ENCODE data around the gene TBL1Y. TPM values are rescaled to one million over a fixed set of nuclear protein-coding genes. Genes with fewer than 3 reads are reported as not detected.

The TBL1Y gene
- total RNA-seq, 3 donors from 2014 or later, result 0.20 to 0.25 TPM; not detected in 1

GRCh38 chrY:6949947-6950346, 39.5 kb downstream of the TBL1Y start:
- no peaks in the 10 kb centered on the region for H3K36me3 ChIP-seq (ENCODE audit: low read depth)
- DNase-seq, result no peak
- H3K9me3 ChIP-seq, result no peaks in the 10 kb centered on the region
- no peak for ATAC-seq
- intact Hi-C loops (cut with DNase I, micrococcal nuclease), result no loop called here
- no peak overlapping the region for H3K4me3 ChIP-seq
- no peaks in the 10 kb centered on the region for H3K4me1 ChIP-seq (ENCODE audit: low read depth)
- TF ChIP-seq CTCF (IDR thresholded peaks at IDR 0.05), result no peak

- Histone ChIP-seq H3K9me3 (no peaks in the 10 kb centered on the region), H3K36me3 (ENCODE audit: low read depth) (no peaks in the 10 kb centered on the region), H3K4me3 (no peak overlapping the region), H3K4me1 (ENCODE audit: low read depth) (no peaks in the 10 kb centered on the region)
- DNase-seq, result peak in 2 of 3 donors; percentile 34 to 40
- ATAC-seq, result no peak
- intact Hi-C loops (cut with DNase I, micrococcal nuclease), result loop anchor here in 1 of 2 donors (2.0 kb wide), 1 partner anchor 120 kb away; no protein-coding TSS in a partner anchor
- peak; percentile 21 for TF ChIP-seq CTCF (IDR thresholded peaks at IDR 0.05)
Observed at GRCh38 chrY:6964732-6965131, 54.2 kb downstream of the TBL1Y start.

DNA sequence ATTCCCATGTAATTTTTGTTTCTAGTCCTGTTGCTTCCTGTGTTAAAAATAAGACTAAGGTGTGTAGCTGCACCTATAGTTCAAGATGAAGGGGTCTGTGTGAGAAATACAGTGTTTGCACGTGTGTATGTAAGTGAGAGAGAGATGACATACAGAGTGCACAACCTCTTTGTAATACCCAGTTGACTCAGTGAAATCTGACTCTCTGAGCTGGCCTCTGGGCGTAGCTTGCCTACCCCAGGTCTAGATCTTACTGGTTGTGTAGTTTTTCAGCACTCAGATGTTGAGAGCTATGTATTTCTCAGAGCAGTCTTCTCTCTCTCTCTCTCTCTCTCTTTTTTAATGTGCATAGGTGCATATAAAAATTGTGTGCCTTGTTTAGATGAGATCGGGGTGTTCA, 56.0 kb downstream of the TBL1Y start:
- Histone ChIP-seq H3K36me3 (ENCODE audit: low read depth) (no peaks in the 10 kb centered on the region), H3K4me3 (no peak overlapping the region), H3K9me3 (no peaks in the 10 kb centered on the region), H3K4me1 (ENCODE audit: low read depth) (no peaks in the 10 kb centered on the region)
- DNase-seq (no peak), ATAC-seq (no peak)
- no peak for TF ChIP-seq CTCF (IDR thresholded peaks at IDR 0.05)
- intact Hi-C loops (cut with DNase I, micrococcal nuclease), result no loop called here

GRCh38 chrY:6967736-6968135, 57.2 kb downstream of the TBL1Y start:
- no peak for ATAC-seq
- no peak for TF ChIP-seq CTCF (IDR thresholded peaks at IDR 0.05)
- no peaks in the 10 kb centered on the region for H3K9me3 ChIP-seq
- no peaks in the 10 kb centered on the region for H3K36me3 ChIP-seq (ENCODE audit: low read depth)
- H3K4me3 ChIP-seq, result no peak overlapping the region
- intact Hi-C loops (cut with DNase I, micrococcal nuclease), result no loop called here
- H3K4me1 ChIP-seq (ENCODE audit: low read depth), result no peaks in the 10 kb centered on the region
- DNase-seq, result no peak

DNA sequence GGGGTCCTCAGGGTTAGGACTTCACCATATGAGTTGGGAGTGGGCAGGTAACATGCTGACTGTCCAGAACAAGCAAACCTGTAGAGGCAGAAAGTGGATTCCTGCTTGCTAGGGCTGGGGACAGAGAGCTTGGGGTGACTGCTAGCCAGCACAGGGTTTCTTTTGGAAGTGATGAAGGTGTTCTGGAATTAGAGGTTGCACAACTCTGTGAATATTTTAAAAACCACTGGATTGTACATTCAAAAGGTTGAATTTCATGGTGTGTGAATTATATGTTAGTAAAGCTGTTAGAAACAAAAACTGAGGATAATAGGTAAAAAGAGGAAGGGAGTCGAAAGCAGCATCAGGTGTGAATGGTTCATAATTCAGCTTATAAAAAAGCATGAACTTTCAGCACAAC, 57.7 kb downstream of the TBL1Y start:
- no peak overlapping the region for H3K4me3 ChIP-seq
- H3K9me3 ChIP-seq, result no peaks in the 10 kb centered on the region
- DNase-seq (no peak), ATAC-seq (no peak)
- TF ChIP-seq CTCF (IDR thresholded peaks at IDR 0.05), result no peak
- H3K36me3 ChIP-seq (ENCODE audit: low read depth), result no peaks in the 10 kb centered on the region
- intact Hi-C loops (cut with DNase I, micrococcal nuclease), result no loop called here
- H3K4me1 ChIP-seq (ENCODE audit: low read depth), result no peaks in the 10 kb centered on the region

GRCh38 chrY:6972271-6972887, 61.9 kb downstream of the TBL1Y start:
- DNase-seq, result no peak
- no peak for ATAC-seq
- no peaks in the 10 kb centered on the region for H3K4me1 ChIP-seq (ENCODE audit: low read depth)
- no peak overlapping the region for H3K4me3 ChIP-seq
- no peaks in the 10 kb centered on the region for H3K9me3 ChIP-seq
- H3K36me3 ChIP-seq (ENCODE audit: low read depth), result no peaks in the 10 kb centered on the region
- intact Hi-C loops (cut with DNase I, micrococcal nuclease), result no loop called here
- no peak for TF ChIP-seq CTCF (IDR thresholded peaks at IDR 0.05)
